ENCODE results near the gene LIN37.

- TF ChIP-seq CTCF (IDR thresholded peaks at IDR 0.05) = no peak
- TF ChIP-seq POLR2A (IDR thresholded peaks at IDR 0.05) = no peak
- TF ChIP-seq POLR2AphosphoS5 (IDR thresholded peaks at IDR 0.05) = no peak
- no peak for TF ChIP-seq EP300 (IDR thresholded peaks at IDR 0.05)
These were observed 29.6 kb downstream of the LIN37 start for GRCh38 chr19:35777961-35778360.
